Mesodermal cell (in vitro differentiated cells): ENCODE results near the gene VCX3A.

Source experiments
- H3K27ac ChIP-seq: 2 replicates; pipeline ENCODE4 v1.7.0; 2013; ENCODE audit warnings: mild to moderate bottlenecking, low read depth, low read length, moderate library complexity; ENCODE audit not compliant: severe bottlenecking
- H3K36me3 ChIP-seq: 2 replicates; pipeline ENCODE4 v1.7.1; 2013; ENCODE audit warnings: mild to moderate bottlenecking, low read length, moderate library complexity; ENCODE audit not compliant: control insufficient read depth, insufficient read depth
- H3K4me1 ChIP-seq: one replicate; pipeline ENCODE4 v1.7.1; 2013; ENCODE audit warnings: mild to moderate bottlenecking, low read length; ENCODE audit not compliant: insufficient read depth, control insufficient read depth, poor library complexity, severe bottlenecking
- H3K4me3 ChIP-seq: 2 replicates; pipeline ENCODE4 v1.7.0; 2013; ENCODE audit warnings: low read length, control low read depth, mild to moderate bottlenecking; ENCODE audit not compliant: insufficient read depth, poor library complexity, severe bottlenecking; ENCODE audit errors: extremely low read depth
- H3K9me3 ChIP-seq: 2 replicates; pipeline ENCODE4 v1.7.1; 2013; ENCODE audit warnings: mild to moderate bottlenecking, low read length, moderate library complexity; ENCODE audit not compliant: control insufficient read depth
- WGBS, 2 experiments: methylation state at CpG; one replicate each; pipeline ENCODE4 v1.1.5; 2013; ENCODE audit warnings: missing lambda C conversion rate in 2 of 2; ENCODE audit not compliant: insufficient coverage in 2 of 2; 5-methylcytosine and 5-hydroxymethylcytosine counted together

Gene VCX3A

GRCh38 chrX:6500719-6501118, 34.2 kb downstream of the VCX3A start:
- no peak overlapping the region for H3K4me3 ChIP-seq
- WGBS, 2 experiments = no CpG with 5 or more reads among the region's 1 CpG
- no peak overlapping the region for H3K27ac ChIP-seq
- H3K36me3 ChIP-seq = no peaks in the 10 kb centered on the region
- no peaks in the 10 kb centered on the region for H3K4me1 ChIP-seq
- no peaks in the 10 kb centered on the region for H3K9me3 ChIP-seq

GRCh38 chrX:6498324-6498723, 36.6 kb downstream of the VCX3A start:
- Histone ChIP-seq H3K9me3 (no peaks in the 10 kb centered on the region), H3K4me3 (no peak overlapping the region), H3K27ac (no peak overlapping the region), H3K4me1 (no peaks in the 10 kb centered on the region), H3K36me3 (no peaks in the 10 kb centered on the region)
- no CpG with 5 or more reads among the region's 2 CpGs for WGBS, 2 experiments
